Activated effector memory CD4-positive, alpha-beta T cell treated with Interleukin-2 at 50 U/mL for 16 hours (primary cell): ENCODE results near the gene ZSCAN10.
A peak's percentile ranks its signal among the peaks of the same experiment; 100 is the strongest.

Source experiments
- DNase-seq: peaks from one replicate; pipeline ENCODE4 v3.0.0-alpha.2; 2020

Gene ZSCAN10

GRCh38 chr16:3101841-3102470, 2.9 kb upstream of the ZSCAN10 start:
- DNase-seq = no peak

GRCh38 chr16:3101018-3101840, 2.1 kb upstream of the ZSCAN10 start:
- no peak for DNase-seq

- DNase-seq = peak; percentile 85
Observed at GRCh38 chr16:3099732-3100499, 822 bp upstream of the ZSCAN10 start.

GRCh38 chr16:3099395-3099731, 269 bp upstream of the ZSCAN10 start:
- DNase-seq = no peak

GRCh38 chr16:3097266-3097665, 1.8 kb downstream of the ZSCAN10 start:
- DNase-seq = no peak

- no peak for DNase-seq
Observed at GRCh38 chr16:3096362-3096761, 2.7 kb downstream of the ZSCAN10 start.

GRCh38 chr16:3095869-3096268, 3.2 kb downstream of the ZSCAN10 start:
- no peak for DNase-seq

- no peak for DNase-seq
Observed at GRCh38 chr16:3094289-3095027, 4.6 kb downstream of the ZSCAN10 start.

GRCh38 chr16:3092501-3092941, 6.6 kb downstream of the ZSCAN10 start:
- no peak for DNase-seq

GRCh38 chr16:3091551-3091950, 7.5 kb downstream of the ZSCAN10 start:
- DNase-seq = no peak

GRCh38 chr16:3089717-3090592, 9.1 kb downstream of the ZSCAN10 start:
- no peak for DNase-seq

GRCh38 chr16:3088925-3089716, 10.0 kb downstream of the ZSCAN10 start:
- DNase-seq = no peak

GRCh38 chr16:3088450-3088849, 10.6 kb downstream of the ZSCAN10 start:
- DNase-seq = no peak

GRCh38 chr16:3087243-3088235, 11.6 kb downstream of the ZSCAN10 start:
- no peak for DNase-seq

- DNase-seq = no peak
Observed at GRCh38 chr16:3086596-3087242, 12.4 kb downstream of the ZSCAN10 start.

GRCh38 chr16:3085868-3086595, 13.1 kb downstream of the ZSCAN10 start:
- no peak for DNase-seq

GRCh38 chr16:3084969-3085670, 14.0 kb downstream of the ZSCAN10 start:
- DNase-seq = no peak

- DNase-seq = no peak
Observed at GRCh38 chr16:3084491-3084890, 14.6 kb downstream of the ZSCAN10 start.
